HepG2 (cell line): Measurements from ENCODE around the gene SLC25A20. TPM values are rescaled to one million over a fixed set of nuclear protein-coding genes. Genes with fewer than 3 reads are reported as not detected.
A peak's percentile ranks its signal among the peaks of the same experiment; 100 is the strongest.

Experiments
- ARHGAP35 ChIP-seq: sonication (generic); formaldehyde crosslinking; IDR thresholded peaks from 2 replicates; pipeline ENCODE4 v1.9.0; 2022; ENCODE audit warnings: mild to moderate bottlenecking, inconsistent platforms, moderate library complexity, missing genetic modification reagents, borderline replicate concordance
- ATF7 ChIP-seq, 2 experiments: fragments of 450-650 bp in 1 of 2; sonication (generic) in 1 of 2; formaldehyde crosslinking in 1 of 2; IDR thresholded peaks; 2 replicates each; pipeline versions ENCODE4 v1.4.0 to v1.6.1; 2016 to 2020; ENCODE audit warnings: antibody characterized with exemption in 1 of 2, mild to moderate bottlenecking in 1 of 2, missing genetic modification reagents in 1 of 2
- FOXJ3 ChIP-seq: sonication (generic); formaldehyde crosslinking; IDR thresholded peaks from 2 replicates; pipeline ENCODE4 v1.4.0; 2020; ENCODE audit warnings: missing genetic modification reagents, mild to moderate bottlenecking, borderline replicate concordance
- GATAD1 ChIP-seq: IDR thresholded peaks from 2 replicates; pipeline ENCODE4 v1.6.1; 2016; ENCODE audit warnings: missing genetic modification reagents, missing compliant biosample characterization
- KLF9 ChIP-seq: IDR thresholded peaks from 2 replicates; pipeline ENCODE4 v1.6.1; 2016; ENCODE audit warnings: low read depth
- MED13 ChIP-seq: sonication (generic); formaldehyde crosslinking; IDR thresholded peaks from 2 replicates; pipeline ENCODE4 v1.5.0; 2020; ENCODE audit warnings: missing genetic modification reagents
- NONO ChIP-seq, 2 experiments: fragments of 450-650 bp in 1 of 2; sonication (generic) in 1 of 2; formaldehyde crosslinking in 1 of 2; IDR thresholded peaks in 1 of 2; conservative IDR thresholded peaks in 1 of 2; 2 replicates each; pipeline versions ENCODE4 v1.6.1 to v1.8.0; 2017 to 2022; ENCODE audit warnings: mild to moderate bottlenecking in 1 of 2, missing genetic modification reagents in 1 of 2, moderate library complexity in 1 of 2
- PPARG ChIP-seq: conservative IDR thresholded peaks from 2 replicates; pipeline ENCODE4 v1.6.1; 2016; ENCODE audit warnings: missing biosample characterization, missing genetic modification reagents
- PTBP1 ChIP-seq: fragments of 200-400 bp; formaldehyde crosslinking; IDR thresholded peaks from 2 replicates; pipeline ENCODE4 v1.6.1; 2018; ENCODE audit warnings: low read length, low read depth; ENCODE audit not compliant: poor library complexity, severe bottlenecking
- TCF12 ChIP-seq, 2 experiments: fragments of 450-650 bp in 1 of 2; sonication (generic) in 1 of 2; formaldehyde crosslinking in 1 of 2; IDR thresholded peaks; 2 replicates each; pipeline versions ENCODE4 v1.6.1 to v1.8.0; 2017 to 2022; ENCODE audit warnings: antibody characterized with exemption in 1 of 2, mild to moderate bottlenecking in 1 of 2, missing genetic modification reagents in 1 of 2, moderate library complexity in 1 of 2
- ZNF296 ChIP-seq: sonication (generic); formaldehyde crosslinking; conservative IDR thresholded peaks from 2 replicates; pipeline ENCODE4 v1.5.0; 2020; ENCODE audit warnings: mild to moderate bottlenecking, missing genetic modification reagents
- polyA plus RNA-seq, 8 experiments: library from polyadenylated mRNA; depleted of rRNA in 3 of 8; stranded (reverse) in 7 of 8; unstranded in 1 of 8; fragments of >200 nt; fragmentation: Illumina TruSeq in 4 of 8; extraction: Trizol in 4 of 8; gene quantifications; 2 replicates each; pipeline versions ENCODE4 v1.2.1 to v1.2.3, GENCODE V29; 2011 to 2016; ENCODE audit warnings: low read depth in 4 of 8, missing spikeins in 1 of 8, mixed read lengths in 1 of 8; ENCODE audit not compliant: insufficient read depth in 1 of 8
- total RNA-seq, 5 experiments: library from RNA; depleted of rRNA; stranded (reverse); fragments of >200 nt; fragmentation: Illumina TruSeq; extraction: Trizol; gene quantifications; 2 replicates each; pipeline ENCODE4 v1.2.3, GENCODE V29; 2016; ENCODE audit warnings: low read depth in 1 of 5
- TF ChIP-seq, protein P1 (sequence below): sonication (generic); formaldehyde crosslinking; IDR thresholded peaks from 2 replicates; pipeline ENCODE4 v1.4.0; 2020; ENCODE audit warnings: mild to moderate bottlenecking, missing genetic modification reagents
- TF ChIP-seq, protein P2 (sequence below): sonication (generic); formaldehyde crosslinking; IDR thresholded peaks from 2 replicates; pipeline ENCODE4 v1.4.0; 2020; ENCODE audit warnings: mild to moderate bottlenecking, missing genetic modification reagents
- TF ChIP-seq, protein P3 (sequence below): sonication (generic); formaldehyde crosslinking; IDR thresholded peaks from 2 replicates; pipeline ENCODE4; 2020; ENCODE audit warnings: missing genetic modification reagents, mild to moderate bottlenecking, borderline replicate concordance

The SLC25A20 gene
- total and polyA plus RNA-seq, 2 of the 13 experiments (the other 11 are each of a cell fraction or from before 2014, with no cell fraction given), result 21.1 to 26.6 TPM

DNA sequence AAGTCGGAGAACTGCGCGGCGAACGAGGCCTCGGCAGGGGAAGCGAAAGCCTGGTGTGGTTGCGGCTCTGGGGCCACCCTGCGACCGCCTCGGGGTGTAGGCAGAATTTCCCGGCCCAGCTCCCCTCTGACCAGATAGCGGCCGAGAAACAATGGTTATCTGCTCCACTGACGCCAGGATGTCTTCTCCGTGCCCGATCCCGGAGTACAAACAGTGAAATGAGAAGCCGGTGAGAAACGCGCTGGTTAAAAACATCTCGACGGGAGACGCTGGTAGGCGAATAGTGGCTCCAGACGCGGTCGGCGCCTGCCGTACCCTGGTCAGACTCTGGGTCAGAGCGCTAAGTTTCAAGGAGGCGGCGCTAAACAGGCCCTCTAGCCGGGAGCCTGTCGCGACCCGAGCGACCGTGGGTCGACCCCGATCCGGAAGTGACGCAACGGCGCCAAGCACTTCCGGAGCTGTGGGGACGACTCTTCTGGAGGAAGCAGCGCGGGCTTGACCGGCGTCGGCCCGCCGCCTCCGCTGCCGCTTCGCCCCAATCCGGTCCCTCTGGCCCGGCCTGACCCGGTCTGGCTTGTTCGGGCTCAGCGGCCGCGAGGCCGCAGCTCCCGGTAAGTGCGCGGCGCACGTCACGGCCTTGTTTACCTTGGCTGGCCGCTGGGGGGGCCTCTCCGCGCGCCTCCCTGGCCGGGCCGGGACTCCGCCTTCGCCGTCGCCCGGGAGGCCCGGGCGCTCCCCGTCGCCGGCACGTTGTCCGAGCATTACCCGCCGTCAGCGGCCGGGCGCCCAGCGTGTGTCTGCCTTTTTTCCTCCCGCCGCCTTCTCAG is 19.9 kb upstream of the SLC25A20 start, which contains the start of gene ARIH2 (continued):
- TF ChIP-seq FOXJ3 (CRISPR knock-in tag) (peak; percentile 43; the same call in 1 of the 2 replicates), PTBP1 (no peak), GATAD1 (CRISPR knock-in tag) (peak; percentile 89), MED13 (CRISPR knock-in tag) (peak; percentile 75; the same call in 1 of the 2 replicates), KLF9 (no peak), TCF12 (IDR thresholded peaks at IDR 0.05) (no peak), TCF12 (CRISPR knock-in tag; IDR thresholded peaks at IDR 0.05) (peak; percentile 7; the same call in 1 of the 2 replicates), NONO (IDR thresholded peaks at IDR 0.05) (no peak), NONO (CRISPR knock-in tag; conservative IDR thresholded peaks at IDR 0.05) (peak; percentile 50; the same call in 1 of the 2 replicates), PPARG (CRISPR knock-in tag) (no peak; the same call in 1 of the 2 replicates), ZNF296 (CRISPR knock-in tag) (no peak), ATF7 (IDR thresholded peaks at IDR 0.05) (peak; percentile 17; the same call in 1 of the 2 replicates), ATF7 (CRISPR knock-in tag; IDR thresholded peaks at IDR 0.05) (no peak), ARHGAP35 (CRISPR knock-in tag) (no peak; the same call in 1 of the 2 replicates)
- TF ChIP-seq, protein P1, sequence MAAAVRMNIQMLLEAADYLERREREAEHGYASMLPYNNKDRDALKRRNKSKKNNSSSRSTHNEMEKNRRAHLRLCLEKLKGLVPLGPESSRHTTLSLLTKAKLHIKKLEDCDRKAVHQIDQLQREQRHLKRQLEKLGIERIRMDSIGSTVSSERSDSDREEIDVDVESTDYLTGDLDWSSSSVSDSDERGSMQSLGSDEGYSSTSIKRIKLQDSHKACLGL (CRISPR knock-in tag), result no peak
- TF ChIP-seq, protein P2, sequence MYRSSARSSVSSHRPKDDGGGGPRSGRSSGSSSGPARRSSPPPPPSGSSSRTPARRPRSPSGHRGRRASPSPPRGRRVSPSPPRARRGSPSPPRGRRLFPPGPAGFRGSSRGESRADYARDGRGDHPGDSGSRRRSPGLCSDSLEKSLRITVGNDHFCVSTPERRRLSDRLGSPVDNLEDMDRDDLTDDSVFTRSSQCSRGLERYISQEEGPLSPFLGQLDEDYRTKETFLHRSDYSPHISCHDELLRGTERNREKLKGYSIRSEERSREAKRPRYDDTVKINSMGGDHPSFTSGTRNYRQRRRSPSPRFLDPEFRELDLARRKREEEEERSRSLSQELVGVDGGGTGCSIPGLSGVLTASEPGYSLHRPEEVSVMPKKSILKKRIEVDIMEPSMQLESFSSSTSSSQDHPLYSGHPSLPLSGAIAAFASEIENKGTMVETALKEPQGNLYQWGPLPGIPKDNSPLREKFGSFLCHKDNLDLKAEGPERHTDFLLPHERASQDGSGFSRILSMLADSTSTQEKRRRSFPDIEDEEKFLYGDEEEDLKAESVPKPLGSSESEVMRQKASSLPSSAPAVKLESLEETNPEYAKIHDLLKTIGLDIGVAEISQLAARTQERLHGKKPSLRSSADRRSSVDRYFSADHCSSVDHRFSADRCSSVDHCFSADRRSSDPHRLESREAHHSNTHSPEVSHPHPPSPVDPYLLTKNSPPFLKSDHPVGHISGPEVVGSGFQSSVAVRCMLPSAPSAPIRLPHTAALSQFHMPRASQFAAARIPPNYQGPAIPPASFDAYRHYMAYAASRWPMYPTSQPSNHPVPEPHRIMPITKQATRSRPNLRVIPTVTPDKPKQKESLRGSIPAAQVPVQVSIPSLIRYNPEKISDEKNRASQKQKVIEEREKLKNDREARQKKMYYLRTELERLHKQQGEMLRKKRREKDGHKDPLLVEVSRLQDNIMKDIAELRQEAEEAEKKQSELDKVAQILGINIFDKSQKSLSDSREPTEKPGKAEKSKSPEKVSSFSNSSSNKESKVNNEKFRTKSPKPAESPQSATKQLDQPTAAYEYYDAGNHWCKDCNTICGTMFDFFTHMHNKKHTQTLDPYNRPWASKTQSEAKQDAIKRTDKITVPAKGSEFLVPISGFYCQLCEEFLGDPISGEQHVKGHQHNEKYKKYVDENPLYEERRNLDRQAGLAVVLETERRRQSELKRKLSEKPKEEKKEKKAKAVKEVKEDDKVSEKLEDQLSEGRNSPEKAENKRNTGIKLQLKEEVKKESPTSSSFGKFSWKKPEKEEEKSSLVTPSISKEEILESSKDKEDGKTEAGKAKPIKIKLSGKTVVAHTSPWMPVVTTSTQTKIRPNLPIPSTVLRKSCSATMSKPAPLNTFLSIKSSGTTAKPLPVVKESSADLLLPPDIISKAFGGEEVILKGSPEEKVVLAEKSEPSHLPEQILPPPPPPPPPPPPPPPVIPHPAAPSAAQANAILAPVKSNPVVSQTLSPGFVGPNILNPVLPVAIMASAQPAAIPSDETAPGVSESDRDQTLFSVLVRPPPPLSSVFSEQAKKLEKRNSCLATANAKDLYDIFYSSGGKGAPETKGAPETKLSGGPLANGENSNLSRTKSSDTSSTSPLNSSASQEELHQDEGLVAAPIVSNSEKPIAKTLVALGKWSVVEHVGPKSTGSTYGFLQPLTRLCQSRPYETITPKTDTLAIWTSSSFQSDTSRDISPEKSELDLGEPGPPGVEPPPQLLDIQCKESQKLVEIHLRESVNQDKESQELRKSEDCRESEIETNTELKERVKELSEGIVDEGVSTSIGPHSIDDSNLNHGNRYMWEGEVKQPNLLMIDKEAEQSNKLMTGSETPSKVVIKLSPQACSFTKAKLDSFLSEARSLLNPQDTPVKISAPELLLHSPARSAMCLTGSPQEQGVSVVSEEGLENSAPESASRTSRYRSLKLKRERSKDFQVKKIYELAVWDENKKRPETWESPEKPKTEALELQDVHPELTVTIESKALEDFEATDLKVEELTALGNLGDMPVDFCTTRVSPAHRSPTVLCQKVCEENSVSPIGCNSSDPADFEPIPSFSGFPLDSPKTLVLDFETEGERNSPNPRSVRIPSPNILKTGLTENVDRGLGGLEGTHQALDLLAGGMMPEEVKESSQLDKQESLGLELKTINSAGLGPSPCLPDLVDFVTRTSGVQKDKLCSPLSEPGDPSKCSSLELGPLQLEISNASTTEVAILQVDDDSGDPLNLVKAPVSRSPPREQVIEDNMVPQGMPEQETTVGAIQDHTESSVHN (CRISPR knock-in tag), result no peak
- TF ChIP-seq, protein P3, sequence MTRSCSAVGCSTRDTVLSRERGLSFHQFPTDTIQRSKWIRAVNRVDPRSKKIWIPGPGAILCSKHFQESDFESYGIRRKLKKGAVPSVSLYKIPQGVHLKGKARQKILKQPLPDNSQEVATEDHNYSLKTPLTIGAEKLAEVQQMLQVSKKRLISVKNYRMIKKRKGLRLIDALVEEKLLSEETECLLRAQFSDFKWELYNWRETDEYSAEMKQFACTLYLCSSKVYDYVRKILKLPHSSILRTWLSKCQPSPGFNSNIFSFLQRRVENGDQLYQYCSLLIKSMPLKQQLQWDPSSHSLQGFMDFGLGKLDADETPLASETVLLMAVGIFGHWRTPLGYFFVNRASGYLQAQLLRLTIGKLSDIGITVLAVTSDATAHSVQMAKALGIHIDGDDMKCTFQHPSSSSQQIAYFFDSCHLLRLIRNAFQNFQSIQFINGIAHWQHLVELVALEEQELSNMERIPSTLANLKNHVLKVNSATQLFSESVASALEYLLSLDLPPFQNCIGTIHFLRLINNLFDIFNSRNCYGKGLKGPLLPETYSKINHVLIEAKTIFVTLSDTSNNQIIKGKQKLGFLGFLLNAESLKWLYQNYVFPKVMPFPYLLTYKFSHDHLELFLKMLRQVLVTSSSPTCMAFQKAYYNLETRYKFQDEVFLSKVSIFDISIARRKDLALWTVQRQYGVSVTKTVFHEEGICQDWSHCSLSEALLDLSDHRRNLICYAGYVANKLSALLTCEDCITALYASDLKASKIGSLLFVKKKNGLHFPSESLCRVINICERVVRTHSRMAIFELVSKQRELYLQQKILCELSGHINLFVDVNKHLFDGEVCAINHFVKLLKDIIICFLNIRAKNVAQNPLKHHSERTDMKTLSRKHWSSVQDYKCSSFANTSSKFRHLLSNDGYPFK (CRISPR knock-in tag), result peak; percentile 38; the same call in 1 of the 2 replicates
